ENCODE measurements around the gene RAB11FIP4.

The RAB11FIP4 gene

GRCh38 chr17:31466096-31466760, 74.8 kb downstream of the RAB11FIP4 start:
- no peak overlapping the region for H3K4me3 Mint-ChIP-seq
- DNase-seq, result no peak
- no peaks in the 10 kb centered on the region for H3K27me3 Mint-ChIP-seq
- no peaks in the 10 kb centered on the region for H3K9me3 Mint-ChIP-seq
- H3K36me3 Mint-ChIP-seq (ENCODE audit: low read depth), result no peaks in the 10 kb centered on the region
- peaks cover 5% of the 10 kb centered on the region for H3K4me1 Mint-ChIP-seq (ENCODE audit: low read depth)
- H3K27ac Mint-ChIP-seq, result no peak overlapping the region

GRCh38 chr17:31467502-31468256, 76.2 kb downstream of the RAB11FIP4 start:
- Mint-ChIP-seq H3K4me3 (no peak overlapping the region), H3K27ac (no peak overlapping the region), H3K9me3 (no peaks in the 10 kb centered on the region), H3K4me1 (ENCODE audit: low read depth) (peaks cover 5% of the 10 kb centered on the region), H3K27me3 (no peaks in the 10 kb centered on the region), H3K36me3 (ENCODE audit: low read depth) (no peaks in the 10 kb centered on the region)
- DNase-seq, result no peak

- H3K4me1 Mint-ChIP-seq (ENCODE audit: low read depth), result peaks cover 5% of the 10 kb centered on the region
- no peak overlapping the region for H3K27ac Mint-ChIP-seq
- H3K9me3 Mint-ChIP-seq, result no peaks in the 10 kb centered on the region
- H3K4me3 Mint-ChIP-seq, result no peak overlapping the region
- no peaks in the 10 kb centered on the region for H3K27me3 Mint-ChIP-seq
- no peak for DNase-seq
- H3K36me3 Mint-ChIP-seq (ENCODE audit: low read depth), result no peaks in the 10 kb centered on the region
Measured at GRCh38 chr17:31469959-31470358, 78.5 kb downstream of the RAB11FIP4 start.

GRCh38 chr17:31470592-31470991, 79.1 kb downstream of the RAB11FIP4 start:
- Mint-ChIP-seq H3K4me3 (no peak overlapping the region), H3K4me1 (ENCODE audit: low read depth) (peaks cover 5% of the 10 kb centered on the region), H3K27ac (no peak overlapping the region), H3K36me3 (ENCODE audit: low read depth) (no peaks in the 10 kb centered on the region), H3K9me3 (no peaks in the 10 kb centered on the region), H3K27me3 (no peaks in the 10 kb centered on the region)
- DNase-seq, result no peak

GRCh38 chr17:31472137-31472536, 80.7 kb downstream of the RAB11FIP4 start:
- no peaks in the 10 kb centered on the region for H3K27me3 Mint-ChIP-seq
- H3K36me3 Mint-ChIP-seq (ENCODE audit: low read depth), result no peaks in the 10 kb centered on the region
- H3K4me3 Mint-ChIP-seq, result no peak overlapping the region
- H3K9me3 Mint-ChIP-seq, result no peaks in the 10 kb centered on the region
- no peak for DNase-seq
- peaks cover 5% of the 10 kb centered on the region for H3K4me1 Mint-ChIP-seq (ENCODE audit: low read depth)
- H3K27ac Mint-ChIP-seq, result no peak overlapping the region

- Mint-ChIP-seq H3K9me3 (no peaks in the 10 kb centered on the region), H3K27me3 (no peaks in the 10 kb centered on the region), H3K27ac (no peak overlapping the region), H3K4me1 (ENCODE audit: low read depth) (no peaks in the 10 kb centered on the region), H3K4me3 (no peak overlapping the region), H3K36me3 (ENCODE audit: low read depth) (no peaks in the 10 kb centered on the region)
- no peak for DNase-seq
Measured at GRCh38 chr17:31475378-31476162, 84.1 kb downstream of the RAB11FIP4 start.

- Mint-ChIP-seq H3K27ac (no peak overlapping the region), H3K36me3 (ENCODE audit: low read depth) (no peaks in the 10 kb centered on the region), H3K4me3 (no peak overlapping the region), H3K4me1 (ENCODE audit: low read depth) (peaks cover 2% of the 10 kb centered on the region), H3K9me3 (no peaks in the 10 kb centered on the region), H3K27me3 (no peaks in the 10 kb centered on the region)
- DNase-seq, result no peak
Measured at GRCh38 chr17:31476525-31477416, 85.3 kb downstream of the RAB11FIP4 start.

GRCh38 chr17:31477417-31478055, 86.1 kb downstream of the RAB11FIP4 start:
- Mint-ChIP-seq H3K9me3 (no peaks in the 10 kb centered on the region), H3K27ac (no peak overlapping the region), H3K27me3 (no peaks in the 10 kb centered on the region), H3K36me3 (ENCODE audit: low read depth) (no peaks in the 10 kb centered on the region), H3K4me3 (no peak overlapping the region), H3K4me1 (ENCODE audit: low read depth) (peaks cover 2% of the 10 kb centered on the region)
- DNase-seq, result no peak

GRCh38 chr17:31479062-31479408, 87.6 kb downstream of the RAB11FIP4 start:
- no peak for DNase-seq
- no peaks in the 10 kb centered on the region for H3K9me3 Mint-ChIP-seq
- H3K4me1 Mint-ChIP-seq (ENCODE audit: low read depth), result peaks cover 2% of the 10 kb centered on the region
- H3K27me3 Mint-ChIP-seq, result no peaks in the 10 kb centered on the region
- H3K36me3 Mint-ChIP-seq (ENCODE audit: low read depth), result no peaks in the 10 kb centered on the region
- no peak overlapping the region for H3K4me3 Mint-ChIP-seq
- no peak overlapping the region for H3K27ac Mint-ChIP-seq

GRCh38 chr17:31479524-31479923, 88.0 kb downstream of the RAB11FIP4 start:
- Mint-ChIP-seq H3K4me1 (ENCODE audit: low read depth) (peaks cover 2% of the 10 kb centered on the region), H3K27ac (no peak overlapping the region), H3K27me3 (no peaks in the 10 kb centered on the region), H3K4me3 (no peak overlapping the region), H3K9me3 (no peaks in the 10 kb centered on the region), H3K36me3 (ENCODE audit: low read depth) (no peaks in the 10 kb centered on the region)
- DNase-seq, result no peak

- H3K4me1 Mint-ChIP-seq (ENCODE audit: low read depth), result peaks cover 2% of the 10 kb centered on the region
- H3K27ac Mint-ChIP-seq, result no peak overlapping the region
- H3K27me3 Mint-ChIP-seq, result no peaks in the 10 kb centered on the region
- H3K4me3 Mint-ChIP-seq, result no peak overlapping the region
- H3K9me3 Mint-ChIP-seq, result no peaks in the 10 kb centered on the region
- DNase-seq, result no peak
- H3K36me3 Mint-ChIP-seq (ENCODE audit: low read depth), result no peaks in the 10 kb centered on the region
Measured at GRCh38 chr17:31480067-31480466, 88.6 kb downstream of the RAB11FIP4 start.

- Mint-ChIP-seq H3K27me3 (no peaks in the 10 kb centered on the region), H3K27ac (no peak overlapping the region), H3K36me3 (ENCODE audit: low read depth) (no peaks in the 10 kb centered on the region), H3K4me1 (ENCODE audit: low read depth) (peaks cover 2% of the 10 kb centered on the region), H3K9me3 (no peaks in the 10 kb centered on the region), H3K4me3 (no peak overlapping the region)
- DNase-seq, result no peak
Measured at GRCh38 chr17:31480904-31481782, 89.7 kb downstream of the RAB11FIP4 start.

- Mint-ChIP-seq H3K36me3 (ENCODE audit: low read depth) (no peaks in the 10 kb centered on the region), H3K4me1 (ENCODE audit: low read depth) (peaks cover 3% of the 10 kb centered on the region), H3K27ac (no peak overlapping the region), H3K4me3 (no peak overlapping the region), H3K27me3 (no peaks in the 10 kb centered on the region), H3K9me3 (no peaks in the 10 kb centered on the region)
- no peak for DNase-seq
Measured at GRCh38 chr17:31481783-31482081, 90.3 kb downstream of the RAB11FIP4 start.
